ENCODE data around the gene CPT1B. TPM values are rescaled to one million over a fixed set of nuclear protein-coding genes. Genes with fewer than 3 reads are reported as not detected.
A peak's percentile ranks its signal among the peaks of the same experiment; 100 is the strongest.

Gene CPT1B
- total and polyA plus RNA-seq, 2 experiments from 2014 or later: 5.6 to 14.4 TPM

GRCh38 chr22:50577697-50577986, 585 bp downstream of the CPT1B start:
- H3K4me3 Mint-ChIP-seq: no peak overlapping the region
- H3K9me2 ChIP-seq (ENCODE audit: insufficient read depth): no peaks in the 10 kb centered on the region
- H3K36me3 Mint-ChIP-seq (ENCODE audit: low read depth): peaks cover 12% of the 10 kb centered on the region; the same call in 1 of the 3 replicates
- no peaks in the 10 kb centered on the region; the same call in 1 of the 2 replicates for H3K4me1 ChIP-seq (ENCODE audit: insufficient read depth)
- no peak overlapping the region for H3K27ac Mint-ChIP-seq
- peak overlapping the region; percentile 51 for H3K4me3 ChIP-seq
- H3F3A ChIP-seq (replicated peaks; ENCODE audit: low read depth): peaks cover 6% of the 10 kb centered on the region
- no peaks in the 10 kb centered on the region for H3K79me2 ChIP-seq (replicated peaks; ENCODE audit: insufficient read depth)
- peak; percentile 58 for DNase-seq (ENCODE audit: low spot score)
- no peak overlapping the region for H3K27ac ChIP-seq (ENCODE audit: low read depth)
- peaks cover 9% of the 10 kb centered on the region for H3K27me3 Mint-ChIP-seq (ENCODE audit: insufficient read depth, low read depth, poor library complexity)
- ATAC-seq: no peak
- H3K9me3 Mint-ChIP-seq: no peaks in the 10 kb centered on the region
- no peaks in the 10 kb centered on the region for H3K36me3 ChIP-seq (ENCODE audit: insufficient read depth)
- H3K4me2 ChIP-seq: peak overlapping the region; percentile 74
- peaks cover 3% of the 10 kb centered on the region; the same call in 1 of the 2 replicates for H4K20me1 ChIP-seq (replicated peaks; ENCODE audit: insufficient read depth)
- H2AFZ ChIP-seq: peak overlapping the region; percentile 72; the same call in 1 of the 2 replicates
- H3K4me1 Mint-ChIP-seq: no peaks in the 10 kb centered on the region
- no peaks in the 10 kb centered on the region for H3K27me3 ChIP-seq (ENCODE audit: insufficient read depth)
- no peak for TF ChIP-seq CREB1 (CRISPR knock-in tag; IDR thresholded peaks at IDR 0.05; ENCODE audit: low read depth)
- no peak for TF ChIP-seq EZH2phosphoT487 (IDR thresholded peaks at IDR 0.05; ENCODE audit: unreplicated experiment)
- no peak for TF ChIP-seq JUNB (IDR thresholded peaks at IDR 0.05; ENCODE audit: unreplicated experiment)
- TF ChIP-seq STAT1 (IDR thresholded peaks at IDR 0.05; ENCODE audit: unreplicated experiment): no peak

DNA sequence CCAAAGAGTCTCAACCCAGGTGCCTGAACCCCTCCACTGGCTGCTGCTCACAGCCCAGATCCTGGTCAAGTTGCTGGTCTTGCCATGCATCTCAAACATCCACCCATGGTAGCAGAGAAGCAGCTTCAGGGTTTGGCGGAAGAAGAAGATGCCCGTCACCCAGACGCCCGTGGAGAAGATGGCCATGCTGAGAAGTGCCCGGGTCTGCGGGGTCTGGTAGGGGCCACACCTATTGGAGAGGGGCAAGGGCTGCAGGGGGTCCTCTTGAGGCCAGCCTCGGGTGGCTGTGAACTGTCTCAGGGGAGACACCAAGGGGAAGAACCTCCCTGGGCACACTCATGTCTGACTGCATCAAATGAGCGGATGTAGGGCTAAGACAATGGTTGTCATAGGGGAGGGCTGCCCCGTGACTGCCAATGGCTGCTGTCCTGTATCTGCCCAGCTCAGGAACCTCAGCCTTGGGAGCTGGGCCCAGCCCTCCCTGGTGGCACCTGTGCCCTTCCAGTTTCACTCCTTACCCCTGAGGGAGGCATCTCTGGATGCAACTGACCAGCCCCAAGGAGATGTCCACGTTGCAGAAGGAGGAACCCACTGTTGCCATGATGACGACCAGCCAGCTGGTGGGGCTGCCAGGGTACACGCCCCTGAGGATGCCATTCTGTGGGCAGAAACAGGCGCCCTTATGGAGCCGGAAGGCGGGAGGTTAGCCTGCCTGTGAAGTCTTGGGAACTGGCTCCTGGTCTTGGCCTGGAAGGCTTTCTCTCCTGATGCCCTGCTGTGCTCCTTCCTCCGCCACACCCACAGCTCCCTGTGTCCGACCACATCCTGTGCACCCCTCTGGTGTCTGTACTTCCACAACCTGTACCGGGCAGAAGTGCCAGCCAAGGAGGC, 1.2 kb downstream of the CPT1B start:
- no peaks in the 10 kb centered on the region for H3K36me3 ChIP-seq (ENCODE audit: insufficient read depth)
- peak overlapping the region; percentile 51 for H3K4me3 ChIP-seq
- Mint-ChIP-seq H3K9me3 (no peaks in the 10 kb centered on the region), H3K27me3 (ENCODE audit: insufficient read depth, low read depth, poor library complexity) (peaks cover 9% of the 10 kb centered on the region), H3K36me3 (ENCODE audit: low read depth) (peaks cover 18% of the 10 kb centered on the region; the same call in 2 of the 3 replicates), H3K4me3 (no peak overlapping the region), H3K4me1 (no peaks in the 10 kb centered on the region), H3K27ac (no peak overlapping the region)
- DNase-seq (ENCODE audit: low spot score) (no peak), ATAC-seq (no peak)
- peaks cover 3% of the 10 kb centered on the region; the same call in 1 of the 2 replicates for H4K20me1 ChIP-seq (replicated peaks; ENCODE audit: insufficient read depth)
- no peaks in the 10 kb centered on the region for H3K79me2 ChIP-seq (replicated peaks; ENCODE audit: insufficient read depth)
- H3K4me2 ChIP-seq: peak overlapping the region; percentile 74
- H2AFZ ChIP-seq: peak overlapping the region; percentile 72; the same call in 1 of the 2 replicates
- H3K27ac ChIP-seq (ENCODE audit: low read depth): no peak overlapping the region
- H3F3A ChIP-seq (replicated peaks; ENCODE audit: low read depth): peaks cover 6% of the 10 kb centered on the region
- no peaks in the 10 kb centered on the region for H3K27me3 ChIP-seq (ENCODE audit: insufficient read depth)
- H3K4me1 ChIP-seq (ENCODE audit: insufficient read depth): no peaks in the 10 kb centered on the region; the same call in 1 of the 2 replicates
- no peaks in the 10 kb centered on the region for H3K9me2 ChIP-seq (ENCODE audit: insufficient read depth)
- no peak for TF ChIP-seq POLR2AphosphoS5 (IDR thresholded peaks at IDR 0.05; ENCODE audit: low read depth)
- no peak for TF ChIP-seq ZNF331 (CRISPR knock-in tag; IDR thresholded peaks at IDR 0.05; ENCODE audit: low read depth)
- TF ChIP-seq ZNF114 (CRISPR knock-in tag; IDR thresholded peaks at IDR 0.05): no peak
- no peak for TF ChIP-seq EZH2 (IDR thresholded peaks at IDR 0.05; ENCODE audit: low read depth, unreplicated experiment)
- no peak for TF ChIP-seq STAT1 (IDR thresholded peaks at IDR 0.05; ENCODE audit: unreplicated experiment)
- TF ChIP-seq ZNF462 (CRISPR knock-in tag; IDR thresholded peaks at IDR 0.05): no peak
- no peak for TF ChIP-seq ETS1 (IDR thresholded peaks at IDR 0.05)
- no peak for TF ChIP-seq NANOG (IDR thresholded peaks at IDR 0.05; ENCODE audit: borderline replicate concordance)

All from GM23338 (cell line).